Stomach (tissue), 9 donors: Measurements from ENCODE around the gene MFNG. TPM values are rescaled to one million over a fixed set of nuclear protein-coding genes. Genes with fewer than 3 reads are reported as not detected.
A peak's percentile ranks its signal among the peaks of the same experiment; 100 is the strongest.

Experiments used
- DNase-seq, 2 donors: peaks; one replicate each; pipeline versions ENCODE4 v3.0.0 to v3.0.0-alpha.2; 2013 to 2019
- H3K27ac ChIP-seq, 5 donors: fragments of 200-600 bp in 4 of 5; sonication (generic) in 4 of 5; one replicate each; pipeline ENCODE4 v1.5.1; 2013 to 2019; ENCODE audit warnings: mild to moderate bottlenecking in 1 of 5, moderate library complexity in 1 of 5
- H3K27me3 ChIP-seq, 3 donors: fragments of 200-600 bp; sonication (generic); one replicate each; pipeline ENCODE4 v1.5.1; 2017 to 2019; ENCODE audit warnings: mixed run types in 1 of 3
- H3K36me3 ChIP-seq, 4 donors: fragments of 200-600 bp; sonication (generic); 1 replicate in 3 of 4; 2 replicates in 1 of 4; pipeline ENCODE4 v1.5.1; 2016 to 2019
- H3K4me1 ChIP-seq, 4 donors: fragments of 200-600 bp; sonication (generic); one replicate each; pipeline ENCODE4 v1.5.1; 2016 to 2019
- H3K4me3 ChIP-seq, 4 donors: fragments of 200-600 bp; sonication (generic) in 3 of 4; one replicate each; pipeline ENCODE4 v1.5.1; 2016 to 2019; ENCODE audit warnings: mild to moderate bottlenecking in 1 of 4
- H3K9me3 ChIP-seq, 4 donors: fragments of 200-600 bp; sonication (generic); one replicate each; pipeline ENCODE4 v1.5.1; 2016 to 2019
- CTCF ChIP-seq, 7 experiments: fragments of 450-650 bp in 4 of 7; fragments of 200-600 bp in 3 of 7; sonication (generic) in 3 of 7; IDR thresholded peaks; one replicate each; pipeline ENCODE4 v1.5.1; 2016 to 2019; ENCODE audit warnings: antibody characterized with exemption in 7 of 7, control low read depth in 2 of 7, mild to moderate bottlenecking in 1 of 7
- EP300 ChIP-seq: sonication (generic); formaldehyde crosslinking; IDR thresholded peaks from one replicate; pipeline ENCODE4 v1.6.1; 2017; ENCODE audit warnings: antibody characterized with exemption
- POLR2A ChIP-seq, 4 donors: fragments of 450-650 bp; IDR thresholded peaks; one replicate each; pipeline ENCODE4 v1.6.1; 2016; ENCODE audit warnings: antibody characterized with exemption in 4 of 4, control low read depth in 2 of 4, mild to moderate bottlenecking in 1 of 4, moderate library complexity in 1 of 4
- POLR2AphosphoS5 ChIP-seq, 3 donors: sonication (generic); formaldehyde crosslinking; IDR thresholded peaks; one replicate each; pipeline ENCODE4 v1.6.1; 2016; ENCODE audit warnings: antibody characterized with exemption in 3 of 3
- WGBS, 5 donors: extraction: QIAGEN DNeasy Blood & Tissue Kit in 3 of 5; methylation state at CpG; one replicate each; pipeline versions ENCODE4 v1.1.5 to v1.1.7; 2013 to 2018; 5-methylcytosine and 5-hydroxymethylcytosine counted together
- intact Hi-C: fragments of 100-400 bp; cut with DNase I; formaldehyde crosslinking; loops from one replicate; pipeline ENCODE4 v1.15.1; 2023; ENCODE audit warnings: low total_unique reads
- polyA plus RNA-seq, 3 donors: library from polyadenylated mRNA; stranded (reverse); fragments of 200-250 nt; gene quantifications; one replicate each; pipeline ENCODE4 v1.2.3, GENCODE V29; 2013
- total RNA-seq, 5 donors: library from RNA; depleted of rRNA; stranded (reverse); fragments of >200 nt; gene quantifications; one replicate each; pipeline versions ENCODE4 v1.1.0 to v1.2.3, GENCODE V29; 2014 to 2016
- donor health status: healthy with polysubstance abuse.
- donor health status: Bipolar disorder and iron deficiency.
- donor health status: healthy.

Gene MFNG
- total and polyA plus RNA-seq, 8 donors, result 1.7 to 86.4 (median 8.5) TPM

GRCh38 chr22:37489983-37490382 is 3.8 kb upstream of the MFNG start:
- 90 to 96% (median 91%) methylated on average over 7 to 10 of the region's 10 CpGs for WGBS, 5 donors
- Histone ChIP-seq H3K36me3 (peaks cover 4 to 35% (median 23%) of the 10 kb centered on the region in 4 donors), H3K4me3 (no peak overlapping the region), H3K27ac (no peak overlapping the region), H3K4me1 (peaks cover 12 to 17% (median 14%) of the 10 kb centered on the region in 4 donors), H3K27me3 (peaks cover 0 to 30% (median 4%) of the 10 kb centered on the region in 3 donors), H3K9me3 (no peaks in the 10 kb centered on the region)
- DNase-seq, result no peak
- no peak for TF ChIP-seq CTCF (IDR thresholded peaks at IDR 0.05)
- no peak for TF ChIP-seq POLR2AphosphoS5 (IDR thresholded peaks at IDR 0.05)
- TF ChIP-seq EP300, result no peak
- TF ChIP-seq POLR2A (IDR thresholded peaks at IDR 0.05), result no peak
- intact Hi-C loops, result no loop called here

- intact Hi-C loops, result no loop called here
- Histone ChIP-seq H3K4me1 (peaks cover 19 to 27% (median 23%) of the 10 kb centered on the region in 4 donors), H3K4me3 (no peak overlapping the region), H3K27ac (no peak overlapping the region), H3K27me3 (peaks cover 0 to 34% (median 4%) of the 10 kb centered on the region in 3 donors), H3K36me3 (peaks cover 4 to 28% (median 19%) of the 10 kb centered on the region in 4 donors), H3K9me3 (no peaks in the 10 kb centered on the region)
- TF ChIP-seq CTCF (IDR thresholded peaks at IDR 0.05) (no peak), EP300 (no peak), POLR2A (IDR thresholded peaks at IDR 0.05) (no peak), POLR2AphosphoS5 (IDR thresholded peaks at IDR 0.05) (no peak)
- 66 to 74% (median 71%) methylated on average over 14 to 15 of the region's 15 CpGs for WGBS, 5 donors
- DNase-seq, result peak in 1 of 2 donors; percentile 60
These were observed 2.4 kb upstream of the MFNG start for GRCh38 chr22:37488337-37489135.

- H3K27me3 ChIP-seq, result peaks cover 0 to 28% (median 4%) of the 10 kb centered on the region in 3 donors
- peaks cover 4 to 28% (median 18%) of the 10 kb centered on the region in 4 donors for H3K36me3 ChIP-seq
- H3K27ac ChIP-seq, result no peak overlapping the region
- no peaks in the 10 kb centered on the region for H3K9me3 ChIP-seq
- peaks cover 22 to 33% (median 29%) of the 10 kb centered on the region in 4 donors for H3K4me1 ChIP-seq
- intact Hi-C loops, result no loop called here
- no peak for TF ChIP-seq POLR2AphosphoS5 (IDR thresholded peaks at IDR 0.05)
- TF ChIP-seq CTCF (IDR thresholded peaks at IDR 0.05), result no peak
- no peak for TF ChIP-seq EP300
- no peak for TF ChIP-seq POLR2A (IDR thresholded peaks at IDR 0.05)
- no peak overlapping the region for H3K4me3 ChIP-seq
- DNase-seq, result no peak
- WGBS, 5 donors, result 60 to 78% (median 76%) methylated on average over 2 to 4 of the region's 4 CpGs
These were observed 1.4 kb upstream of the MFNG start for GRCh38 chr22:37487571-37487970.

- WGBS, 5 donors, result 68 to 81% (median 75%) methylated on average over 10 of the region's 10 CpGs
- Histone ChIP-seq H3K9me3 (no peaks in the 10 kb centered on the region), H3K27ac (peak overlapping the region in 1 of 5 donors; percentile 86), H3K27me3 (peaks cover 0 to 33% (median 4%) of the 10 kb centered on the region in 3 donors), H3K36me3 (peaks cover 4 to 24% (median 16%) of the 10 kb centered on the region in 4 donors), H3K4me1 (peaks cover 22 to 33% (median 29%) of the 10 kb centered on the region in 4 donors), H3K4me3 (no peak overlapping the region)
- no peak for TF ChIP-seq CTCF (IDR thresholded peaks at IDR 0.05)
- TF ChIP-seq POLR2AphosphoS5 (IDR thresholded peaks at IDR 0.05), result no peak
- no peak for TF ChIP-seq POLR2A (IDR thresholded peaks at IDR 0.05)
- no peak for TF ChIP-seq EP300
- intact Hi-C loops, result no loop called here
- DNase-seq, result no peak
These were observed 945 bp upstream of the MFNG start for GRCh38 chr22:37487129-37487528.
